HepG2 (cell line): Measurements from ENCODE around the gene BIRC6. TPM values are rescaled to one million over a fixed set of nuclear protein-coding genes. Genes with fewer than 3 reads are reported as not detected.

Source experiments
- ASH2L ChIP-seq: fragments of 300-600, 200-600 bp; sonication (generic); IDR thresholded peaks from 2 replicates; pipeline ENCODE4 v1.7.0; 2017; ENCODE audit warnings: low read depth, mild to moderate bottlenecking, moderate library complexity, mixed read lengths, low read length; ENCODE audit not compliant: insufficient read length
- BCL3 ChIP-seq: sonication (generic); formaldehyde crosslinking; IDR thresholded peaks from 2 replicates; pipeline ENCODE4 v1.5.1; 2020; ENCODE audit warnings: mild to moderate bottlenecking, missing genetic modification reagents, moderate library complexity
- FOXP1 ChIP-seq, 2 experiments: fragments of 450-650 bp in 1 of 2; IDR thresholded peaks; 2 replicates each; pipeline ENCODE4 v1.6.1; 2017 to 2018; ENCODE audit warnings: antibody characterized with exemption in 1 of 2
- MAF1 ChIP-seq: sonication (generic); formaldehyde crosslinking; IDR thresholded peaks from 2 replicates; pipeline ENCODE4 v1.5.0; 2020; ENCODE audit warnings: missing genetic modification reagents, borderline replicate concordance
- MEIS1 ChIP-seq: sonication (generic); formaldehyde crosslinking; IDR thresholded peaks from 2 replicates; pipeline ENCODE4 v1.9.0; 2021; ENCODE audit warnings: mild to moderate bottlenecking, missing genetic modification reagents, moderate library complexity, borderline replicate concordance
- NCOA5 ChIP-seq: sonication (generic); formaldehyde crosslinking; IDR thresholded peaks from 2 replicates; pipeline ENCODE4 v1.4.0; 2020; ENCODE audit warnings: missing genetic modification reagents
- RFX5 ChIP-seq: IDR thresholded peaks from 2 replicates; pipeline ENCODE4 v1.6.1; 2011; ENCODE audit warnings: low read depth, low read length, improper control_type of control experiment
- SMYD3 ChIP-seq: sonication (generic); formaldehyde crosslinking; IDR thresholded peaks from 2 replicates; pipeline ENCODE4 v1.8.1; 2023; ENCODE audit warnings: mild to moderate bottlenecking, missing genetic modification reagents
- TIGD3 ChIP-seq: sonication (generic); formaldehyde crosslinking; IDR thresholded peaks from 2 replicates; pipeline ENCODE4 v1.5.1; 2020; ENCODE audit warnings: mild to moderate bottlenecking, missing genetic modification reagents, borderline replicate concordance
- USF2 ChIP-seq, 2 experiments: sonication (generic) in 1 of 2; formaldehyde crosslinking in 1 of 2; IDR thresholded peaks; 2 replicates each; pipeline versions ENCODE4 v1.5.1 to v1.6.1; 2011 to 2020; ENCODE audit warnings: borderline replicate concordance in 1 of 2, low read depth in 1 of 2, low read length in 1 of 2, mild to moderate bottlenecking in 1 of 2, missing genetic modification reagents in 1 of 2, moderate library complexity in 1 of 2
- XRCC5 ChIP-seq: fragments of 200-400 bp; formaldehyde crosslinking; optimal IDR thresholded peaks from 2 replicates; pipeline ENCODE3; 2017; ENCODE audit warnings: mild to moderate bottlenecking, low read length
- YY1 ChIP-seq: IDR thresholded peaks from 2 replicates; pipeline ENCODE4 v1.6.1; 2011; ENCODE audit warnings: low read length, low read depth, moderate library complexity, mild to moderate bottlenecking; ENCODE audit not compliant: insufficient read depth, insufficient replicate concordance
- ZBTB25 ChIP-seq: IDR thresholded peaks from 2 replicates; pipeline ENCODE4 v1.6.1; 2018; ENCODE audit warnings: missing genetic modification reagents
- ZKSCAN1 ChIP-seq: fragments of 150-350 bp; IDR thresholded peaks from 2 replicates; pipeline ENCODE4 v1.6.1; 2014; ENCODE audit warnings: low read length
- ZNF296 ChIP-seq: sonication (generic); formaldehyde crosslinking; conservative IDR thresholded peaks from 2 replicates; pipeline ENCODE4 v1.5.0; 2020; ENCODE audit warnings: mild to moderate bottlenecking, missing genetic modification reagents
- ZNF30 ChIP-seq: sonication (generic); formaldehyde crosslinking; IDR thresholded peaks from 2 replicates; pipeline ENCODE4 v1.5.0; 2020; ENCODE audit warnings: mild to moderate bottlenecking, missing genetic modification reagents
- ZNF572 ChIP-seq: sonication (generic); formaldehyde crosslinking; IDR thresholded peaks from 2 replicates; pipeline ENCODE4 v1.5.1; 2020; ENCODE audit warnings: mild to moderate bottlenecking, missing genetic modification reagents
- ZNF577 ChIP-seq: sonication (generic); formaldehyde crosslinking; IDR thresholded peaks from 2 replicates; pipeline ENCODE4 v1.4.0; 2020; ENCODE audit warnings: mild to moderate bottlenecking, low read depth, missing genetic modification reagents, borderline replicate concordance
- ZNF883 ChIP-seq: sonication (generic); formaldehyde crosslinking; IDR thresholded peaks from 2 replicates; pipeline ENCODE4 v1.5.1; 2020; ENCODE audit warnings: mild to moderate bottlenecking, missing genetic modification reagents; ENCODE audit errors: not compliant biosample characterization
- ZSCAN5A ChIP-seq: sonication (generic); formaldehyde crosslinking; IDR thresholded peaks from 2 replicates; pipeline ENCODE4 v1.8.0; 2022; ENCODE audit warnings: mild to moderate bottlenecking, missing genetic modification reagents, borderline replicate concordance
- polyA plus RNA-seq, 8 experiments: library from polyadenylated mRNA; depleted of rRNA in 3 of 8; stranded (reverse) in 7 of 8; unstranded in 1 of 8; fragments of >200 nt; fragmentation: Illumina TruSeq in 4 of 8; extraction: Trizol in 4 of 8; gene quantifications; 2 replicates each; pipeline versions ENCODE4 v1.2.1 to v1.2.3, GENCODE V29; 2011 to 2016; ENCODE audit warnings: low read depth in 4 of 8, missing spikeins in 1 of 8, mixed read lengths in 1 of 8; ENCODE audit not compliant: insufficient read depth in 1 of 8
- total RNA-seq, 5 experiments: library from RNA; depleted of rRNA; stranded (reverse); fragments of >200 nt; fragmentation: Illumina TruSeq; extraction: Trizol; gene quantifications; 2 replicates each; pipeline ENCODE4 v1.2.3, GENCODE V29; 2016; ENCODE audit warnings: low read depth in 1 of 5

The BIRC6 gene
- total and polyA plus RNA-seq, 2 of the 13 experiments (the other 11 are each of a cell fraction or from before 2014, with no cell fraction given), result 65.6 to 120 TPM

- TF ChIP-seq ZNF30 (CRISPR knock-in tag), result no peak; the same call in 1 of the 2 replicates
- TF ChIP-seq FOXP1 (IDR thresholded peaks at IDR 0.05), result no peak
- TF ChIP-seq FOXP1 (CRISPR knock-in tag; IDR thresholded peaks at IDR 0.05), result peak; percentile 21; the same call in 1 of the 2 replicates
- peak; percentile 96; the same call in 1 of the 2 replicates for TF ChIP-seq ZNF572 (CRISPR knock-in tag)
- no peak; the same call in 1 of the 2 replicates for TF ChIP-seq RFX5
- TF ChIP-seq YY1, result peak; percentile 99
- TF ChIP-seq TIGD3 (CRISPR knock-in tag), result no peak
- TF ChIP-seq NCOA5 (CRISPR knock-in tag), result no peak
- no peak for TF ChIP-seq ZSCAN5A (CRISPR knock-in tag)
- no peak; the same call in 1 of the 2 replicates for TF ChIP-seq SMYD3 (CRISPR knock-in tag)
- TF ChIP-seq ZNF296, result no peak
- 0 out of 2 replicates have a peak, but pooled peaks have one; percentile 57 for TF ChIP-seq MEIS1 (CRISPR knock-in tag)
- peak; percentile 67 for TF ChIP-seq ZNF883
- peak; percentile 98 for TF ChIP-seq XRCC5
- TF ChIP-seq MAF1 (CRISPR knock-in tag), result no peak; the same call in 1 of the 2 replicates
- no peak for TF ChIP-seq USF2 (IDR thresholded peaks at IDR 0.05; ENCODE audit: low read depth, low read length)
- TF ChIP-seq USF2 (CRISPR knock-in tag; IDR thresholded peaks at IDR 0.05; ENCODE audit: borderline replicate concordance), result no peak
- no peak for TF ChIP-seq ZNF577
- TF ChIP-seq ZKSCAN1, result no peak
- 0 out of 2 replicates have a peak, but pooled peaks have one; percentile 63 for TF ChIP-seq ZBTB25 (CRISPR knock-in tag)
- TF ChIP-seq BCL3 (CRISPR knock-in tag), result peak; percentile 94
- TF ChIP-seq ASH2L, result peak; percentile 87
Observed at GRCh38 chr2:32627814-32628579, 271.2 kb downstream of the BIRC6 start, which contains the start of gene TTC27 (continued).
